ENCODE results near the gene CTTNBP2NL.
"Not testable (repeated sequence)": the region's sequence is repeated elsewhere in the genome, so short reads cannot be mapped to it uniquely, and the experiment has no call there.

The CTTNBP2NL gene

DNA sequence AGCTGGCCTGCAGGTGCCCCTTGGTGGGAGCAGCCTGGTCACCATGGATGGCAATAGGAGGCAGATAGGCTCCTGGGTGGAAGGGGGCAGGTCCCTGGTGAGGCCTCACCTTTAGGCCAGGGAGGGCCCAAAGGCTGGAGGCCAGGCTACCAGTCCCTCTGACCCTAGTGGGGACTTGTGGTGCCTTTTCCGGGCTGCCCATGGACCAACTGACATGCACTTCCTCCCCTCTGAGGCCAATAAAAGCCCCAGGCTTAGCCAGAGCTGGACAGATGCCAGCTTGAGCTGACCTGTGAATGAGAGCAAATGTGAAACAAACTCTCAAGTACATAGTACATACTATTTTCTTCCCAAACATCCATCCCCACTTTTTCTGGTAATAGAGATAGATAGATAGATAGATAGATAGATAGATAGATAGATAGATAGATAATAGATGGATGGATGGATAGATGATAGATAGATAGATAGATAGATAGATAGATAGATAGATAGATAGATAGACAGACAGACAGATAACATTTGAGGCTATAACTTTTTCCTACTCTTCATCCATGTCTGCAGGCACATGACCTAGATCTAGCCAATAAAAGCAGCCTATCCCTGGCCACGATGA lies 9.2 kb upstream of the CTTNBP2NL start:
- no peak for DNase-seq

GRCh38 chr1:112387807-112388206 lies 8.2 kb upstream of the CTTNBP2NL start:
- DNase-seq = no peak

DNA sequence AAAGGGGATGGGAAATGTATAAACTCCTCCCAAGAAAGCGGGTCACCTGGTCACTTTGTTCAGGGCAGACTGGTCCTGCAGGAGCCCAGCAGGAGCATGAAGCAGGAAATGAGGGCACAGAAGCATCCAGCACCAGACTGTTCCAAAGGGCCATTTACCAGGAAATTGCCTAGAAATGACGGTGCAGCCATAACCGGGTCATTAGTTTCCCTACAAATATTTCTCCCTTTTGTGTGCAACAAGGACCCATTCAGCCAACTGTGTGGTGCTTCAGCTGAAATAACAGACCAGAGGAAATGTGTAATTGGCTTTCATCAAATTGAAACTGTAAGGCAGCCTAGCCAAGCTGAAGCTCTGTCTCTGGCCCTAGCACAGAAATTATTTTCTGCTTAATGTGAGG lies 7.6 kb upstream of the CTTNBP2NL start:
- DNase-seq = no peak

DNA sequence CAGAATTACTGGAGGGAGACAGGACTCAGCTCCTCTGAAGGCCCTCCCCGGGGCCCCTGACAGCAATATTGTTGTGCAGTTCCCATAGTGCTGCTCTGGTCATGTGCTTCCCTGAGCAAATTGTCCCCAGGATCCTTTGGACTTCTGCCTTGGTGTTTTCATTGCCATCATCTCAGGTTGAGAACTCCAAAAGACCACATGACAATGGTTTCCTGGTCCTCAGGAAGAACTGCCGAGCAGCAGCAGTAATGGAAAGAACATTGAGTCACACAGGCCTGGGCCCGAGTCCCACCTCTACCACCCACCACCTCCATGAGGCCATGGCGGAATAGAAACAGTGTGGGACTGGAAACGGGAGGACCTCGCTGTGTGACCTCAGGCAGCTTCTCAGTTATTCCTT lies 6.3 kb upstream of the CTTNBP2NL start:
- DNase-seq = no peak

GRCh38 chr1:112390335-112390734 lies 5.7 kb upstream of the CTTNBP2NL start:
- not testable (repeated sequence) for DNase-seq

GRCh38 chr1:112390775-112391602 lies 5.0 kb upstream of the CTTNBP2NL start:
- peak; percentile 85 for DNase-seq

GRCh38 chr1:112391603-112391940 lies 4.4 kb upstream of the CTTNBP2NL start:
- DNase-seq = no peak

DNA sequence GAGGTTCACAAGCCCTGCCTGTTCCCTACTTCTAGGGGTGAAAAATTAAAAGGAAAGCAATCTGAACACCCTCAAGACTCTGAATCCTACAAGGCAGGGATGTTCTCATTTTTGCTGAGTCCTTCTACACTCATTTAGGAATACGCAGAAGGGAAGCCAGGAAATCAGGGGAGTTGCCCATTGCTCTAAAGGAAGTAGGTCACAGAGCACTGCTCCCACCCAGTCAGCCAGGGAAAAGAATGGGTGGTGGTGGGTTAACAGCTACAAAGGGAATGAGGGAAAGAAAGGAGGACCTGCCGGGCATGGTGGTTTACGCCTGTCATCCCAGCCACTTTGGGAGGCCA lies 2.4 kb upstream of the CTTNBP2NL start:
- DNase-seq = no peak

DNA sequence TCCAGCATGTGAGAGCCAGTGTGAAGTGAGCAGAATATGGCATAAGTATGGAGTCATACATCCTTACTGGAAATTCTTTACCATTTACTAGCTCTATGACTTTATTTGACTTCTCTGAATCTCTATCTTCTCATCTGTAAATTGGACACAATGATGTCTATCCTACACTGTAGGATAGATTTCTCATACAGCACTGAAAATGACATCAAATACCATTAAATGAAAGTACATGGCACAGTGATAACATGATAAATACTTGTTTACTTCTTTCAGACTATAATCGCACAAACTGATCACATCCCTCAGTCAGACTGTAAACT lies 1.3 kb upstream of the CTTNBP2NL start:
- no peak for DNase-seq

DNA sequence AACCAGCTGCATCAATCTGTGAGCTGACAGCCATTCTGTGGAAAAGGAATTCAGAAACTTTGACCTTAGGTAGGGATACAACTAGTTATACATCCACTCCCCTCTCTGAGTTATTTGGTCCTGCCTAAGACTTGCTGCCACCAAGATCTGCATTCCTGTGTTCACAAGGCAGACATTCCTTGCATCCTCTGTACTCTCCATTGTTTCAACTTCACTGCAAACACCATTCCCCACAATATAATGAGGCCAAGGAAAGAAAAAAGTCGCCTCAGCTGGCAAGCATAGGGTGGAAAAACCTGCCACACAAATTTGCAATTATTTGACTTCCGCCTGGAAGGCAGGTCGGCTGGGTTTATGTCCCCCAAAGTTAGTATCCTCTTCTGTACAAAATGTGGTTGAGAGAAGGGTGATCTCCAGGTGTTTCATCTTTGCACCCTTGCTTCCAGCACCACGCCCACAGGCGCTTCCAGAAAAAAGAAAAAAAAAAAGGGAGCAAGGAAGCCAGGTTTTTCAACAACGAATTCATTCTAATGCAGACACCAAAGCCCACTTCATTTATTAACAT lies 676 bp upstream of the CTTNBP2NL start:
- DNase-seq = no peak

DNA sequence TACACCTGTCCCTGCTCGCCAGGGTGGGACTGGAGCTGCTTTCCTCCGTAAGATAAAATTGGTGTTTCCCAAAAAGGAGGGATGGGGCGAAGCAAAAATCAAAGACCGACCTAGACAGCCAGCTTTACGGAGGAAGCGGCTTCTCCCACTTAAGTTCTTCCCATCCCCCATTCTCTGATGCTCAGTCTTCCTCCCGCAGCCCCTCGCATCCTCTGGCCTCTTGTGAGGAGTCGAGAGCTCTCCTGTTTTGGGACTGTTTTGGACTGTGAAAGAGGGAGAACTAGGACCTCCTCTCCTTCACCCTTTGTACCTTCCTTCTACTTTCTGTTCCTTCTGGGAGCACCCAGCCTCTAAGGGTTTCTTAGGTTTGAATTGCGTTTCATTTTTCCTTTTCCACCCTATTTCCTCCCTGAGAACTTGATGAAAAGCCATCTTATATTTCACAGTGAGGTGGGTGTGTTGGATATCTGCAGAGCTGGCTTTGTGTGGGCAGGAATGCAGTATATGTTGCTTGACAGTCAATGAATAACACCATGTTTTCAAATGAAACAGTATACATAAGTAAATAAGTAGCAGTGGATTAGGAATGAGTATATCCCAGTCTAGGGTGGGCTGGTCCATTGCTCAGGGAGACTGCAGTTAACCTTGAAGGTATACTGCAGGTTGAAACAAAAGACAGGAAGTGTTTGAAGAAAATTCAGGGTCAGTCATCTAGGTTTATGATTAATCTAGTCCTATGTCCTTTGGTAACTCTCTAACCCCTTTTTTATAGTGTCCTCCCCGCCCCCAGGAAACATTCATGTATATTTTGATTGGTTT lies 848 bp downstream of the CTTNBP2NL start:
- no peak for DNase-seq

DNA sequence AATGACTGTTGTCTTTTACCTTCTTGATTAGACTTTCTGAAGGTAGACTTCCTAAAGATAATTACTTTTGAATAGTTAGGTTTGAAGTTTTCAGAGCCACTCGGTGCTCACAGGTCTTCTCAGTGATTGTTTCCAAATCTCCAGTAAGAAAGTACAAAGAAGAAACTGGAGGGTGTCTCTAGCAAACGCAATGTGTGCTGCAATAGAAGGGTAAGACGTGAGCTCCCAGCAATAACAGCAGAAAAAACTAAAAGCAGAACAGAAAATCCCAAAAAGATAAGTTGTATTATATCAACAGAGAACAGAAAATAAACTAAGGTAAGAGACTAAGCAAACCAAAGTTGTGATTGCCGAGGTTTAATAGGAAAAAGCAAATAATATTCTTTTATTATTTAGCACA lies 1.8 kb downstream of the CTTNBP2NL start:
- no peak for DNase-seq

DNA sequence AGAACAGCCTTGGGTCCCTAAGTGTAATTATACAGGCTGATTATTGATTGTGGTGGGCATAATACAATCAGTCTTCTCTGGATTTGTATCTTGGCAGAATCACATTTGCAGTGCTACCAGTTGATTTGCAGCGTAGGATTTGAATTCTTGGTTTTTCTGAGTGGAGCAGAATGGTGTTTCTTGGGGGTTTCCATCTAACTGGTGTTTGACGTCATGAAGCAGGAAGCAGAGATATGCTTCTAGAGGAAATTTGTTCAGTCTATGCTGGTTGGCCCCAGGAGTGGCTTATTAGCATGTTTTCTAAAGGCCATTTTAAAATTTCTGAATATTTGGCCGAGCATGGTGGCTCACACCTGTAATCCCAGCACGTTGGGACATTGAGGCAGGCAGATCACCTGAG lies 3.4 kb downstream of the CTTNBP2NL start:
- DNase-seq = no peak

DNA sequence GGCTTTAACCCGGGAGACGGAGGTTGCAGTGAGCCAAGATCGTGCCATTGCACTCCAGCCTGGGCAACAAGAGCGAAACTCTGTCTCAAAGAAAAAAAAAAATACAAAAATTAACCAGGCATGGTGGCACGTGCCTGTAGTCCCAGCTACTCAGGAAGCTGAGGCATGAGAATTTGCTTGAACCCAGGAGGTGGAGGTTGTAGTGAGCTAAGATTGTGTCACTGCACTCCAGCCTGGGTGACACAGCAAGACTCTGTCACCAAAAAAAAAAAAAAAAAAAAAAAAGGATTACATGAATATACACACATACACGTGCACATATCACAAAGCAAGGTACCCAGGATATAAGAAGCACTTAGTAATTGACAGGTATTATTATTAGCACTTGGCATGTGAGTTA lies 4.7 kb downstream of the CTTNBP2NL start:
- not testable (repeated sequence) for DNase-seq

DNA sequence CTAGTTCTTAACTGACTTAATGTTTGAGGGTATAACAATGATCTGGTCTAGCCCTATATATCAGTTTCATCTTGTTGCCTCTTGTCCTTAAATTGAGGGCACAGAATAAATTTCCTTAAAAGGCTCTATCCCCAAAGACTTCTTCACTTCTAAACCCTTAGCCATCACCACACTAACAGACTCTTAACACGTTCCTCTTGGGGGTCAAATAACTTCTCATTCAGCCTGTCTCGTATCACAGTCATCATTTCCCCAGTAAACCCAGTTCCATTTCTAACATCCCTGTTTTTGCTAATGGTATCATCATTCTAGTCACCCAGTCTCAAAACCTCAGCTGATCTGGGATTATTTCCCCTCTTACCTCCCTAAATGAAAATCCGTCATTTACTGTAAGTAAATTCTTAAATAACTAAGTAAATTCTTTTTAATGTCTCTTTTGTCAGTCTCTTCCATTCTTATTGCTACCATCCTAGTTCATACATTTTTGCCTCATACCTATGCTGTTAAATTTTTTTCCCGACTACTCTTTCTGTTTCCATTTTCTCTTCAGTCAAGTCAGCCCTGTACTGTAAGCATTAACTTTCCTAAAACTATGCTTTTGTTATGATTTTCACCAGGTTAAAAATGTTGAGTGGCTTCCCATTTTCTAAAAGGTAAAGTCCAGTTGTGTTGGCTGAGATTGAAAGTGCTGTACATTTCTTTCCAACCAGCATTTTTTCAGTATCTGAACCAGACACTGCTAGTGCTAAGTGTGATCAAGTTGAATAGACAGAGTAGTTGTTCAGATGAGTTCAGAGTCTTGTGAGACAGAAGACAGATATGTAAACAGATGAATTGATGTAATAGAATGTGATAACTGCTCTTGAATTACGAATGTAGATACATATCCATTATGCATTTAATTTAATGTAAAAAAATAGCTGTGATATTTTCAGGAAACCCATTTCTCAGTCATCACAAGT lies 6.9 kb downstream of the CTTNBP2NL start:
- no peak for DNase-seq

- no peak for DNase-seq
Observed at GRCh38 chr1:112406771-112407170, 10.8 kb downstream of the CTTNBP2NL start.

- DNase-seq = no peak
Observed at GRCh38 chr1:112409414-112409813, 13.4 kb downstream of the CTTNBP2NL start.

GRCh38 chr1:112410673-112411072 lies 14.7 kb downstream of the CTTNBP2NL start:
- DNase-seq = no peak

DNA sequence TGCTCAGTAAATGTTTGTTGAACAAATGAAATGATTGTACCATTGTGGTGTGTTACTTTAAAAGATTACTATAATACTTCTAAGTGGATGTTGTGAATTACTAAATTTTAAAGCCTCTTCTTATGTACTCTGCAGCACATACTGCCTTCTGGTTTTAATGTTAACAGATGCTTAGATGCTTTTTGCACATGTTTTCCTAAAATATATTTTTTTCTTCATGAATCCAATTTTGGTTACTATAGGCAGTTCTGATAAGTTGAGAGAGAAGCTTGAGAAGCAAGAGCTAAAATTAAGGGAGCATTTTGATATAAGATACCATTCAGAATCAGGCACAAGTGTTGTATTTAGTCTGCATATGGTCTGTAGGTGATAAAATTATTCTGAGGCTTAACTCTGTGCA lies 21.3 kb downstream of the CTTNBP2NL start:
- DNase-seq = no peak

DNA sequence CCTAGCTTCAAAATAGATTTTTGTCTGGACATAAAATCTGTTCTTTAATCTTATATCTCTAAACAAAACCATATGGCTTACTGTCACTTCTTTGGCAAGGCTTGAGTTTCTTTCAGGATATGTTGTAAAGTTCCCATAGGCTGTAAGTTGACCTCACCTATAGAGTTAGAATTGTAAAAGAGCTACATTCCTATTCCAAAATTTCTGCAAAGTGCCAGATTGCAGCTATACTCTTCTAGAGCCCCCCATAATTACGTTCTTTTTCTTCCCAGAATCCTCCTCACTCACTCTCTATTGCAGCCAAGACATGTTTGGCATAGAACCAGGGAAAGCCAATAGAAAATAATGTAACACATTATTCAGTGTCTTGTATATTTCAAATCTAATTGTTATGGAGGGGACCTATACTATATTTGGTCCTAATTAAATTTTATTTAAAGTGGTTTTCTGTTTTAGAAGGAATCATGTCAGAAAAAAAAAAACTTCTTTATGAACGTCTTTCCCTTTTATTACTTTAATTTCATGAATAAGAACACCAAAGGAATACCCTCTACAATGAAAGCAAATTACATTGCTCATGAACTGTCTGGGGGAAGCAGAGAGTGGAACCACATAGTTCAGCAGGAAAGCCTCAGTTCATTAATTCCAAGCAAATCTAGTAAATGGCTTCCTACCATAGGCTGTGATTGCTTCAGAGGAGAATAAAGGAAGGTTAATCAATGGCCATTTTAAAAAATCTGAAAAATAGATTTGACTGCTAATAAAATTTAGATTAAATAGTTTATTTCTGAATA lies 22.3 kb downstream of the CTTNBP2NL start:
- no peak for DNase-seq

- DNase-seq = no peak
Observed at GRCh38 chr1:112423207-112423606, 27.2 kb downstream of the CTTNBP2NL start.

- DNase-seq = not testable (repeated sequence)
Observed at GRCh38 chr1:112423666-112424065, 27.7 kb downstream of the CTTNBP2NL start.

All from CD4-positive, alpha-beta T cell treated with Interleukin-17A for 4 hours (primary cell).